Tibial nerve (tissue), 4 donors: ENCODE data around the gene CDV3. TPM values are rescaled to one million over a fixed set of nuclear protein-coding genes. Genes with fewer than 3 reads are reported as not detected.

Source experiments
- DNase-seq, 2 donors: peaks; one replicate each; pipeline ENCODE4 v3.0.0-alpha.2; 2019; ENCODE audit warnings: low spot score in 2 of 2
- H3K27ac ChIP-seq, 4 donors: fragments of 200-600 bp; sonication (generic) in 3 of 4; one replicate each; pipeline ENCODE4 v1.5.1; 2017 to 2019; ENCODE audit warnings: mild to moderate bottlenecking in 1 of 4
- H3K27me3 ChIP-seq, 2 donors: fragments of 200-600 bp; sonication (generic) in 1 of 2; one replicate each; pipeline versions ENCODE4 v1.5.1 to v1.6.0; 2017 to 2019
- H3K36me3 ChIP-seq, 3 donors: fragments of 200-600 bp; sonication (generic); one replicate each; pipeline ENCODE4 v1.5.1; 2018 to 2019
- H3K4me1 ChIP-seq, 4 donors: fragments of 200-600 bp; sonication (generic) in 3 of 4; one replicate each; pipeline ENCODE4 v1.5.1; 2017 to 2019
- H3K4me3 ChIP-seq, 4 donors: fragments of 200-600 bp; sonication (generic) in 3 of 4; one replicate each; pipeline ENCODE4 v1.5.1; 2017 to 2019; ENCODE audit warnings: mild to moderate bottlenecking in 1 of 4, moderate library complexity in 1 of 4
- H3K9me3 ChIP-seq, 4 donors: fragments of 200-600 bp; sonication (generic) in 3 of 4; one replicate each; pipeline ENCODE4 v1.5.1; 2017 to 2019
- CTCF ChIP-seq, 5 experiments: fragments of 200-600 bp in 3 of 5; fragments of 450-650 bp in 2 of 5; sonication (generic) in 3 of 5; IDR thresholded peaks; one replicate each; pipeline ENCODE4 v1.5.1; 2016 to 2019; ENCODE audit warnings: antibody characterized with exemption in 5 of 5, mild to moderate bottlenecking in 3 of 5, moderate library complexity in 2 of 5
- EP300 ChIP-seq, 2 donors: sonication (generic); formaldehyde crosslinking; IDR thresholded peaks; one replicate each; pipeline ENCODE4 v1.6.1; 2017; ENCODE audit warnings: antibody characterized with exemption in 2 of 2, mild to moderate bottlenecking in 1 of 2
- POLR2A ChIP-seq, 2 donors: fragments of 450-650 bp; IDR thresholded peaks; one replicate each; pipeline ENCODE4 v1.6.1; 2017; ENCODE audit warnings: antibody characterized with exemption in 2 of 2, mild to moderate bottlenecking in 2 of 2, moderate library complexity in 2 of 2
- WGBS, 2 donors: methylation state at CpG; one replicate each; pipeline ENCODE4 v1.1.5; 2018; 5-methylcytosine and 5-hydroxymethylcytosine counted together
- total RNA-seq, 4 donors: library from RNA; depleted of rRNA; stranded (reverse); fragments of >200 nt; gene quantifications; one replicate each; pipeline ENCODE4 v1.1.0, GENCODE V29; 2016

The CDV3 gene
- total RNA-seq, 4 donors from 2014 or later, result 86.0 to 115 (median 105) TPM

GRCh38 chr3:133588035-133588434 lies 14.5 kb downstream of the CDV3 start:
- H3K27me3 ChIP-seq, result no peaks in the 10 kb centered on the region
- DNase-seq, result no peak
- no peak overlapping the region for H3K4me3 ChIP-seq
- no peak for TF ChIP-seq EP300 (IDR thresholded peaks at IDR 0.05)
- no peak for TF ChIP-seq CTCF (IDR thresholded peaks at IDR 0.05)
- no peak for TF ChIP-seq POLR2A (IDR thresholded peaks at IDR 0.05)
- peaks cover 0 to 82% (median 26%) of the 10 kb centered on the region in 3 donors for H3K36me3 ChIP-seq
- H3K9me3 ChIP-seq, result no peaks in the 10 kb centered on the region
- H3K27ac ChIP-seq, result no peak overlapping the region
- 85 to 91% methylated on average over 4 of the region's 4 CpGs for WGBS, 2 donors
- H3K4me1 ChIP-seq, result peaks cover 0 to 24% (median 0%) of the 10 kb centered on the region in 4 donors

GRCh38 chr3:133588784-133589465 lies 15.4 kb downstream of the CDV3 start:
- Histone ChIP-seq H3K27ac (no peak overlapping the region), H3K36me3 (peaks cover 0 to 73% (median 26%) of the 10 kb centered on the region in 3 donors), H3K27me3 (no peaks in the 10 kb centered on the region), H3K4me1 (peaks cover 0 to 21% (median 0%) of the 10 kb centered on the region in 4 donors), H3K9me3 (no peaks in the 10 kb centered on the region), H3K4me3 (no peak overlapping the region)
- 78 to 80% methylated on average over 2 of the region's 2 CpGs for WGBS, 2 donors
- no peak for DNase-seq
- TF ChIP-seq POLR2A (IDR thresholded peaks at IDR 0.05) (no peak), CTCF (IDR thresholded peaks at IDR 0.05) (no peak), EP300 (IDR thresholded peaks at IDR 0.05) (no peak)

- TF ChIP-seq CTCF (IDR thresholded peaks at IDR 0.05), result no peak
- no peak for TF ChIP-seq EP300 (IDR thresholded peaks at IDR 0.05)
- TF ChIP-seq POLR2A (IDR thresholded peaks at IDR 0.05), result no peak
- no peak overlapping the region for H3K4me3 ChIP-seq
- H3K27me3 ChIP-seq, result no peaks in the 10 kb centered on the region
- 83 to 90% methylated on average over 8 of the region's 8 CpGs for WGBS, 2 donors
- peaks cover 0 to 19% (median 0%) of the 10 kb centered on the region in 4 donors for H3K4me1 ChIP-seq
- peaks cover 0 to 67% (median 26%) of the 10 kb centered on the region in 3 donors for H3K36me3 ChIP-seq
- DNase-seq, result no peak
- no peaks in the 10 kb centered on the region for H3K9me3 ChIP-seq
- H3K27ac ChIP-seq, result no peak overlapping the region
Observed at GRCh38 chr3:133589503-133589902, 16.0 kb downstream of the CDV3 start.

- H3K9me3 ChIP-seq, result no peaks in the 10 kb centered on the region
- H3K4me1 ChIP-seq, result peaks cover 0 to 12% (median 0%) of the 10 kb centered on the region in 4 donors
- TF ChIP-seq EP300 (IDR thresholded peaks at IDR 0.05) (no peak), CTCF (IDR thresholded peaks at IDR 0.05) (no peak), POLR2A (IDR thresholded peaks at IDR 0.05) (no peak)
- no peak for DNase-seq
- peaks cover 0 to 49% (median 16%) of the 10 kb centered on the region in 3 donors for H3K36me3 ChIP-seq
- H3K27ac ChIP-seq, result no peak overlapping the region
- H3K4me3 ChIP-seq, result no peak overlapping the region
- 97% methylated on average over 3 of the region's 3 CpGs for WGBS, 2 donors
- no peaks in the 10 kb centered on the region for H3K27me3 ChIP-seq
Observed at GRCh38 chr3:133591271-133591742, 17.8 kb downstream of the CDV3 start.

- H3K4me3 ChIP-seq, result no peak overlapping the region
- H3K36me3 ChIP-seq, result peaks cover 0 to 34% (median 10%) of the 10 kb centered on the region in 3 donors
- 93 to 97% methylated on average over 5 of the region's 5 CpGs for WGBS, 2 donors
- H3K27ac ChIP-seq, result no peak overlapping the region
- DNase-seq, result no peak
- no peak for TF ChIP-seq EP300 (IDR thresholded peaks at IDR 0.05)
- TF ChIP-seq POLR2A (IDR thresholded peaks at IDR 0.05), result no peak
- TF ChIP-seq CTCF (IDR thresholded peaks at IDR 0.05), result no peak
- H3K9me3 ChIP-seq, result no peaks in the 10 kb centered on the region
- H3K4me1 ChIP-seq, result peaks cover 0 to under 1% (median 0%) of the 10 kb centered on the region in 4 donors
- H3K27me3 ChIP-seq, result no peaks in the 10 kb centered on the region
Observed at GRCh38 chr3:133592843-133593242, 19.4 kb downstream of the CDV3 start.
